Liver (tissue), 9 donors: ENCODE measurements around the gene VSIG10. TPM values are rescaled to one million over a fixed set of nuclear protein-coding genes. Genes with fewer than 3 reads are reported as not detected.

Source experiments
- DNase-seq: peaks from one replicate; pipeline ENCODE4 v3.0.0-alpha.2; 2017; ENCODE audit warnings: low spot score
- H3K27ac ChIP-seq, 2 donors: one replicate each; pipeline ENCODE4 v1.7.0; 2013; ENCODE audit warnings: inconsistent platforms in 2 of 2, low read length in 2 of 2, control low read depth in 1 of 2, low read depth in 1 of 2, mild to moderate bottlenecking in 1 of 2
- H3K27me3 ChIP-seq, 4 donors: one replicate each; pipeline versions ENCODE4 v1.6.1 to v1.7.0; 2013; ENCODE audit warnings: low read length in 3 of 4, inconsistent platforms in 1 of 4, mild to moderate bottlenecking in 1 of 4, moderate library complexity in 1 of 4; ENCODE audit not compliant: control insufficient read depth in 4 of 4, insufficient read depth in 4 of 4
- H3K36me3 ChIP-seq, 4 donors: one replicate each; pipeline versions ENCODE4 v1.6.1 to v1.7.0; 2013; ENCODE audit warnings: low read length in 3 of 4, mild to moderate bottlenecking in 3 of 4, low read depth in 1 of 4, moderate library complexity in 1 of 4; ENCODE audit not compliant: control insufficient read depth in 4 of 4, insufficient read depth in 3 of 4
- H3K4me1 ChIP-seq, 4 donors: one replicate each; pipeline versions ENCODE4 v1.6.1 to v1.7.0; 2013; ENCODE audit warnings: low read length in 3 of 4, mild to moderate bottlenecking in 3 of 4, moderate library complexity in 1 of 4; ENCODE audit not compliant: control insufficient read depth in 4 of 4, insufficient read depth in 4 of 4
- H3K4me3 ChIP-seq, 3 donors: one replicate each; pipeline versions ENCODE4 v1.6.1 to v1.7.0; 2013; ENCODE audit warnings: low read length in 3 of 3, control low read depth in 1 of 3, low read depth in 1 of 3, mild to moderate bottlenecking in 1 of 3
- H3K9ac ChIP-seq, 2 donors: one replicate each; pipeline ENCODE4 v1.7.0; 2013; ENCODE audit warnings: low read length in 2 of 2, mild to moderate bottlenecking in 2 of 2, moderate library complexity in 2 of 2, control low read depth in 1 of 2, low read depth in 1 of 2
- H3K9me3 ChIP-seq, 4 donors: one replicate each; pipeline versions ENCODE4 v1.6.1 to v1.7.0; 2013; ENCODE audit warnings: low read length in 3 of 4; ENCODE audit not compliant: control insufficient read depth in 4 of 4
- EGR1 ChIP-seq, 2 donors: IDR thresholded peaks; 2 replicates each; pipeline ENCODE4 v1.6.1; 2016 to 2018; ENCODE audit warnings: antibody characterized with exemption in 2 of 2, low read depth in 2 of 2
- FOXA1 ChIP-seq: IDR thresholded peaks from 2 replicates; pipeline ENCODE4 v1.6.1; 2016; ENCODE audit warnings: antibody characterized with exemption
- FOXA2 ChIP-seq: IDR thresholded peaks from 2 replicates; pipeline ENCODE4 v1.6.1; 2016; ENCODE audit warnings: antibody characterized with exemption
- GABPA ChIP-seq, 2 donors: IDR thresholded peaks in 1 of 2; conservative IDR thresholded peaks in 1 of 2; 2 replicates each; pipeline ENCODE4 v1.6.1; 2016; ENCODE audit warnings: antibody characterized with exemption in 2 of 2, mild to moderate bottlenecking in 1 of 2, moderate library complexity in 1 of 2
- HNF4A ChIP-seq, 2 donors: conservative IDR thresholded peaks; 2 replicates each; pipeline ENCODE4 v1.6.1; 2016; ENCODE audit warnings: antibody characterized with exemption in 2 of 2, mild to moderate bottlenecking in 2 of 2
- HNF4G ChIP-seq: IDR thresholded peaks from 2 replicates; pipeline ENCODE4 v1.6.1; 2016; ENCODE audit warnings: antibody characterized with exemption
- JUND ChIP-seq, 2 donors: IDR thresholded peaks; 2 replicates each; pipeline ENCODE4 v1.6.1; 2016; ENCODE audit warnings: antibody characterized with exemption in 2 of 2
- NR2F2 ChIP-seq: IDR thresholded peaks from 2 replicates; pipeline ENCODE4 v1.6.1; 2016; ENCODE audit warnings: antibody characterized with exemption
- RAD21 ChIP-seq, 2 donors: IDR thresholded peaks; 2 replicates each; pipeline ENCODE4 v1.6.1; 2016; ENCODE audit warnings: antibody characterized with exemption in 2 of 2, mild to moderate bottlenecking in 2 of 2
- RXRA ChIP-seq, 2 donors: IDR thresholded peaks; 2 replicates each; pipeline ENCODE4 v1.6.1; 2017 to 2018; ENCODE audit warnings: antibody characterized with exemption in 2 of 2, mild to moderate bottlenecking in 1 of 2
- SP1 ChIP-seq: IDR thresholded peaks from 2 replicates; pipeline ENCODE4 v1.6.1; 2018; ENCODE audit warnings: antibody characterized with exemption, mild to moderate bottlenecking
- TAF1 ChIP-seq: conservative IDR thresholded peaks from 2 replicates; pipeline ENCODE4 v1.6.1; 2016; ENCODE audit warnings: antibody characterized with exemption, mild to moderate bottlenecking
- YY1 ChIP-seq: IDR thresholded peaks from 2 replicates; pipeline ENCODE4 v1.6.1; 2016; ENCODE audit warnings: antibody characterized with exemption, mild to moderate bottlenecking
- WGBS: extraction: QIAGEN DNeasy Blood & Tissue Kit; methylation state at CpG from one replicate; pipeline ENCODE4 v1.1.7; 2013; 5-methylcytosine and 5-hydroxymethylcytosine counted together
- polyA plus RNA-seq, 2 donors: library from polyadenylated mRNA; stranded (reverse) in 1 of 2; unstranded in 1 of 2; fragments of 200-250 nt in 1 of 2; fragments of >200 nt in 1 of 2; fragmentation: Nextera tagmentation in 1 of 2; extraction: Ambion mirVana in 1 of 2; gene quantifications; one replicate each; pipeline versions ENCODE4 v1.2.1 to v1.2.3, GENCODE V29; 2013 to 2015
- total RNA-seq, 2 donors: library from RNA; depleted of rRNA; stranded (reverse); fragments of >200 nt; gene quantifications; one replicate each; pipeline ENCODE4 v1.2.3, GENCODE V29; 2014
- TF ChIP-seq, protein P1 (sequence below): IDR thresholded peaks from 2 replicates; pipeline ENCODE4 v1.6.1; 2016; ENCODE audit warnings: antibody characterized with exemption, mild to moderate bottlenecking
- TF ChIP-seq, protein P2 (sequence below): fragments of 150-350 bp; IDR thresholded peaks from 2 replicates; pipeline ENCODE4 v1.5.1; 2017; ENCODE audit warnings: improper control_type of control experiment, low read depth, low read length; ENCODE audit not compliant: missing input control
- TF ChIP-seq, protein P3 (sequence below): IDR thresholded peaks from 2 replicates; pipeline ENCODE4 v1.6.1; 2016; ENCODE audit warnings: antibody characterized with exemption
- TF ChIP-seq, protein P4 (sequence below): IDR thresholded peaks from 2 replicates; pipeline ENCODE4 v1.6.1; 2016; ENCODE audit warnings: antibody characterized with exemption
- TF ChIP-seq, protein P5 (sequence below): IDR thresholded peaks from 2 replicates; pipeline ENCODE4 v1.6.1; 2016; ENCODE audit warnings: antibody characterized with exemption
- donor health status: healthy.
- donor health status: healthy.
- donor health status: healthy.
- donor health status: healthy.
- donor health status: healthy.

VSIG10 gene
- total and polyA plus RNA-seq, 4 donors, result 9.8 to 16.4 (median 11.7) TPM

DNA sequence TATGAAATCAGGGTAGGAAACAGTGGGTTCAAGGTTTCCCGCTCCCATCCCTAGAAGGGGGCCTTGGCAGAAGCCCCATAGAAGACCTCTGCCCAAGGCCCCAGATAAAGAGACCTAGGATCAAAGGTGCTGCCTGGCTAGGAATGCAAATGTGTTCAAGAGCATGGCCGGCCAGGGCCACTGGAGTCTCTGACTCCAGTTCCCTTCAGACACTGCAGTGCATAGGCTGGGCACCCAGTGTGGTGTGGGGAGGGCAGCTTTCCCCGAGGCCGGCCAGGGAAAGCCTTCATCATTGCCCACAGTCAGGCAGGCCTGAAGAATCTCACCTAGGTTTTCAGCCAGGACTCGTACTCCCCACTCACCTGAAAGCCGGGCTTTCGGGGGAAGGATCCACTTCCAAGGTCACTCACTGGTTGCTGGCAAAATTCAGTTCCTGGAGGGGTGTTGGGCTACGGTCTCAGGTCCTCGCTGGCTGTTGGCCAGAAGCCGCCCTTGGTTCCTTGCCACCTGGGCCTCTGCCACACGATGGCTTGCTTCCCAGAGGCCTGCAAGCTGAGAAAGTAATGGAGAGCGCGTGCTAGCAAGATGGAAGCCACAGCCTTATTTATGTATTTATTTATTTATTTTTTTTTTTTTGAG, 22.4 kb upstream of the VSIG10 start:
- TF ChIP-seq NR2F2 (no peak), SP1 (peak; percentile 54), HNF4G (no peak), TAF1 (no peak), FOXA1 (no peak), FOXA2 (no peak), RXRA (IDR thresholded peaks at IDR 0.05) (peak; percentile 57 to 66), RAD21 (IDR thresholded peaks at IDR 0.05) (no peak), YY1 (peak; percentile 91), JUND (IDR thresholded peaks at IDR 0.05) (no peak), EGR1 (IDR thresholded peaks at IDR 0.05; ENCODE audit: low read depth in 2 of 2) (no peak), HNF4A (conservative IDR thresholded peaks at IDR 0.05) (peak; percentile 34 to 40), GABPA (IDR thresholded peaks at IDR 0.05 in 1 of 2, conservative IDR thresholded peaks at IDR 0.05 in 1 of 2) (no peak)
- TF ChIP-seq, protein P1, sequence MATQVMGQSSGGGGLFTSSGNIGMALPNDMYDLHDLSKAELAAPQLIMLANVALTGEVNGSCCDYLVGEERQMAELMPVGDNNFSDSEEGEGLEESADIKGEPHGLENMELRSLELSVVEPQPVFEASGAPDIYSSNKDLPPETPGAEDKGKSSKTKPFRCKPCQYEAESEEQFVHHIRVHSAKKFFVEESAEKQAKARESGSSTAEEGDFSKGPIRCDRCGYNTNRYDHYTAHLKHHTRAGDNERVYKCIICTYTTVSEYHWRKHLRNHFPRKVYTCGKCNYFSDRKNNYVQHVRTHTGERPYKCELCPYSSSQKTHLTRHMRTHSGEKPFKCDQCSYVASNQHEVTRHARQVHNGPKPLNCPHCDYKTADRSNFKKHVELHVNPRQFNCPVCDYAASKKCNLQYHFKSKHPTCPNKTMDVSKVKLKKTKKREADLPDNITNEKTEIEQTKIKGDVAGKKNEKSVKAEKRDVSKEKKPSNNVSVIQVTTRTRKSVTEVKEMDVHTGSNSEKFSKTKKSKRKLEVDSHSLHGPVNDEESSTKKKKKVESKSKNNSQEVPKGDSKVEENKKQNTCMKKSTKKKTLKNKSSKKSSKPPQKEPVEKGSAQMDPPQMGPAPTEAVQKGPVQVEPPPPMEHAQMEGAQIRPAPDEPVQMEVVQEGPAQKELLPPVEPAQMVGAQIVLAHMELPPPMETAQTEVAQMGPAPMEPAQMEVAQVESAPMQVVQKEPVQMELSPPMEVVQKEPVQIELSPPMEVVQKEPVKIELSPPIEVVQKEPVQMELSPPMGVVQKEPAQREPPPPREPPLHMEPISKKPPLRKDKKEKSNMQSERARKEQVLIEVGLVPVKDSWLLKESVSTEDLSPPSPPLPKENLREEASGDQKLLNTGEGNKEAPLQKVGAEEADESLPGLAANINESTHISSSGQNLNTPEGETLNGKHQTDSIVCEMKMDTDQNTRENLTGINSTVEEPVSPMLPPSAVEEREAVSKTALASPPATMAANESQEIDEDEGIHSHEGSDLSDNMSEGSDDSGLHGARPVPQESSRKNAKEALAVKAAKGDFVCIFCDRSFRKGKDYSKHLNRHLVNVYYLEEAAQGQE, result no peak
- TF ChIP-seq, protein P2, sequence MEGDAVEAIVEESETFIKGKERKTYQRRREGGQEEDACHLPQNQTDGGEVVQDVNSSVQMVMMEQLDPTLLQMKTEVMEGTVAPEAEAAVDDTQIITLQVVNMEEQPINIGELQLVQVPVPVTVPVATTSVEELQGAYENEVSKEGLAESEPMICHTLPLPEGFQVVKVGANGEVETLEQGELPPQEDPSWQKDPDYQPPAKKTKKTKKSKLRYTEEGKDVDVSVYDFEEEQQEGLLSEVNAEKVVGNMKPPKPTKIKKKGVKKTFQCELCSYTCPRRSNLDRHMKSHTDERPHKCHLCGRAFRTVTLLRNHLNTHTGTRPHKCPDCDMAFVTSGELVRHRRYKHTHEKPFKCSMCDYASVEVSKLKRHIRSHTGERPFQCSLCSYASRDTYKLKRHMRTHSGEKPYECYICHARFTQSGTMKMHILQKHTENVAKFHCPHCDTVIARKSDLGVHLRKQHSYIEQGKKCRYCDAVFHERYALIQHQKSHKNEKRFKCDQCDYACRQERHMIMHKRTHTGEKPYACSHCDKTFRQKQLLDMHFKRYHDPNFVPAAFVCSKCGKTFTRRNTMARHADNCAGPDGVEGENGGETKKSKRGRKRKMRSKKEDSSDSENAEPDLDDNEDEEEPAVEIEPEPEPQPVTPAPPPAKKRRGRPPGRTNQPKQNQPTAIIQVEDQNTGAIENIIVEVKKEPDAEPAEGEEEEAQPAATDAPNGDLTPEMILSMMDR, result no peak
- TF ChIP-seq, protein P3, sequence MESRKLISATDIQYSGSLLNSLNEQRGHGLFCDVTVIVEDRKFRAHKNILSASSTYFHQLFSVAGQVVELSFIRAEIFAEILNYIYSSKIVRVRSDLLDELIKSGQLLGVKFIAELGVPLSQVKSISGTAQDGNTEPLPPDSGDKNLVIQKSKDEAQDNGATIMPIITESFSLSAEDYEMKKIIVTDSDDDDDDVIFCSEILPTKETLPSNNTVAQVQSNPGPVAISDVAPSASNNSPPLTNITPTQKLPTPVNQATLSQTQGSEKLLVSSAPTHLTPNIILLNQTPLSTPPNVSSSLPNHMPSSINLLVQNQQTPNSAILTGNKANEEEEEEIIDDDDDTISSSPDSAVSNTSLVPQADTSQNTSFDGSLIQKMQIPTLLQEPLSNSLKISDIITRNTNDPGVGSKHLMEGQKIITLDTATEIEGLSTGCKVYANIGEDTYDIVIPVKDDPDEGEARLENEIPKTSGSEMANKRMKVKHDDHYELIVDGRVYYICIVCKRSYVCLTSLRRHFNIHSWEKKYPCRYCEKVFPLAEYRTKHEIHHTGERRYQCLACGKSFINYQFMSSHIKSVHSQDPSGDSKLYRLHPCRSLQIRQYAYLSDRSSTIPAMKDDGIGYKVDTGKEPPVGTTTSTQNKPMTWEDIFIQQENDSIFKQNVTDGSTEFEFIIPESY, result no peak
- TF ChIP-seq, protein P4, sequence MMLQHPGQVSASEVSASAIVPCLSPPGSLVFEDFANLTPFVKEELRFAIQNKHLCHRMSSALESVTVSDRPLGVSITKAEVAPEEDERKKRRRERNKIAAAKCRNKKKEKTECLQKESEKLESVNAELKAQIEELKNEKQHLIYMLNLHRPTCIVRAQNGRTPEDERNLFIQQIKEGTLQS, result no peak
- TF ChIP-seq, protein P5, sequence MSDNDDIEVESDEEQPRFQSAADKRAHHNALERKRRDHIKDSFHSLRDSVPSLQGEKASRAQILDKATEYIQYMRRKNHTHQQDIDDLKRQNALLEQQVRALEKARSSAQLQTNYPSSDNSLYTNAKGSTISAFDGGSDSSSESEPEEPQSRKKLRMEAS, result peak; percentile 61
- peak overlapping the region; percentile 73 to 80 for H3K27ac ChIP-seq
- 35% methylated on average over 13 of the region's 13 CpGs for WGBS

More for the DNA sequence above, 22.4 kb upstream of the VSIG10 start:
- Histone ChIP-seq H3K9ac (no peak overlapping the region), H3K4me1 (peaks cover 16 to 31% (median 24%) of the 10 kb centered on the region in 4 donors), H3K4me3 (no peak overlapping the region), H3K9me3 (no peaks in the 10 kb centered on the region), H3K36me3 (no peaks in the 10 kb centered on the region), H3K27me3 (no peaks in the 10 kb centered on the region)
- DNase-seq, result no peak
